Mucosa of stomach (tissue), 1 donor: ENCODE measurements around the gene MCF2L.

Experiments
- H3K27me3 ChIP-seq: one replicate; pipeline ENCODE4 v1.7.0; 2013; ENCODE audit warnings: mild to moderate bottlenecking, low read length; ENCODE audit not compliant: control insufficient read depth, insufficient read depth
- H3K36me3 ChIP-seq: one replicate; pipeline ENCODE4 v1.7.0; 2013; ENCODE audit warnings: low read length; ENCODE audit not compliant: control insufficient read depth, insufficient read depth
- H3K4me1 ChIP-seq: one replicate; pipeline ENCODE4 v1.7.0; 2013; ENCODE audit warnings: mild to moderate bottlenecking, low read length; ENCODE audit not compliant: control insufficient read depth, insufficient read depth
- H3K4me3 ChIP-seq: one replicate; pipeline ENCODE4 v1.7.0; 2013; ENCODE audit warnings: low read length
- H3K9ac ChIP-seq: one replicate; pipeline ENCODE4 v1.7.0; 2013; ENCODE audit warnings: mild to moderate bottlenecking, low read length, moderate library complexity
- H3K9me3 ChIP-seq: one replicate; pipeline ENCODE4 v1.7.0; 2013; ENCODE audit warnings: mild to moderate bottlenecking, low read length, moderate library complexity; ENCODE audit not compliant: control insufficient read depth
- donor health status: Pancreatic carcinoma.

The MCF2L gene

DNA sequence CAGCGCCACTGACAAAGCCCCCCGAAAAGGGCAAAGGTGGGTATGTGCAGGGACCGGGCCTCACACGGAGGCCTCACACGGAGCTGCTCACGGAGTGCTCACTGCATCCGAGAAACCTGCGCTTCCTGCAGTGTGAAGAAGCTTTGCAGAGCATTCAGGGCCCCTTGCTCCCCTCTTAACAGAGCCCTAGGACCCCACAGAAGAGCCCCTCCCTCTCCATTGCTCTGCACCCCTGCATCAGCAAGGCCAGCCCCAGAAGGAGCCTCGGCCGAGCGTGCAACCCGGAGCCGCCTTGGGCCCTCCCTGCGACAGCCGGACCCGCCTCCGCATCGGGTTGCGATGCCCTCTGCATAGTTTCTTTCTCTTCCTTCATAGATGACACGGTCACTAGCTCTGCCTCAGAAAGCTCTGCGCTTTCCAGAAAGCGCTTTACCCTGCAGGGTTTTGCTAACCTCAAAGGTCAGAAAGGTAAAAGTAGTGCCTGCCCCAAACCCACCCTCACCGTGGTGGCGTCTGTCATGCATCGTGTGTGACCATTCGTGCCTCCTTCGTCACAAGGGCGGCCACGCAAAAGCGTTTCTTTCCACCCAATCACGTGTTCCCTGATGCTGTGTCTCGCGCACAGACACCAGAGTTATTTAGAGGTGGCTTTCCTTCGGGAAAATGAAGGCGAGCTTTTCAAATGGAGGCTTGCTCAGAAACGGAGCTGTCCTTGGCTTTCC is 120.8 kb downstream of the MCF2L start:
- no peaks in the 10 kb centered on the region for H3K4me1 ChIP-seq
- no peak overlapping the region for H3K4me3 ChIP-seq
- H3K27me3 ChIP-seq, result no peaks in the 10 kb centered on the region
- no peaks in the 10 kb centered on the region for H3K36me3 ChIP-seq
- H3K9me3 ChIP-seq, result no peaks in the 10 kb centered on the region
- H3K9ac ChIP-seq, result no peak overlapping the region

DNA sequence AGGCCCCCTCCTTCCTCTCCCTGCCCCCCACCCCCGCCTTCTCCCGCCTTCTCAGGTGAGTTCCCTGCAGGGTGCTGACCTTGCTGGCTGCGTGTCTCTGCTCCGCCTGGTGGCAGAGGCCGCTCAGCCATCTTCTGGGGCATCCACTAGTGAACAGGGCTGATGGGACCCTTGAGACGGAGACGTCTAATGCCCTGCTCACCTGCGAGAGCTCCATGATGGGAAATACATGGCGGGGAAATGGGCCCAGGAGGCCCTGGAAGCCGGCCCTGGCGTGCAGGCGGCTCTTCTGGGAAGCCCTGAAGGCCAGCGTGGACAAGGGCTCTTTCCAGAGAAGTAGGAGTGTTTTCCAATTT is 121.4 kb downstream of the MCF2L start:
- no peaks in the 10 kb centered on the region for H3K27me3 ChIP-seq
- no peak overlapping the region for H3K4me3 ChIP-seq
- no peaks in the 10 kb centered on the region for H3K9me3 ChIP-seq
- H3K36me3 ChIP-seq, result no peaks in the 10 kb centered on the region
- H3K9ac ChIP-seq, result no peak overlapping the region
- H3K4me1 ChIP-seq, result no peaks in the 10 kb centered on the region

DNA sequence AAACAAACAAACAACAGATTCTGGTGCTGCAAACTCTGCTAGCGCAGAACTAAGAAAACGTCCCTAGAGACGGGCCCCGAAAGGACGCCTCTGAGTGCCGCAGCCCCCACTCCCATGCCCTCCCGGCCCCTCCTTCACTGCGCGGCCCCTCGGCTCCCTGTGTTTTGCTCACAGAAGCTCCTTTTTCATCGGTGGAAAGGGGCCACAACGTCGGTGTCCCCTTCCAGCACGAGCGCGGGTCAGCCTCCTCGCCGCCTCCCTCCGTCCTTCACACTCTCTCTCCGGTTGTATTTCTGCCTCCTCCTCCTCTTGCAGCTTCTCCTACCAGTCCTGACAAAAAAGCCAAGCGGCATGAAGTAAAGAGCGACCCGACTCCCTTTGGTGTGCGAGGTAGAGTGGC is 121.8 kb downstream of the MCF2L start:
- no peak overlapping the region for H3K4me3 ChIP-seq
- no peak overlapping the region for H3K9ac ChIP-seq
- no peaks in the 10 kb centered on the region for H3K36me3 ChIP-seq

DNA sequence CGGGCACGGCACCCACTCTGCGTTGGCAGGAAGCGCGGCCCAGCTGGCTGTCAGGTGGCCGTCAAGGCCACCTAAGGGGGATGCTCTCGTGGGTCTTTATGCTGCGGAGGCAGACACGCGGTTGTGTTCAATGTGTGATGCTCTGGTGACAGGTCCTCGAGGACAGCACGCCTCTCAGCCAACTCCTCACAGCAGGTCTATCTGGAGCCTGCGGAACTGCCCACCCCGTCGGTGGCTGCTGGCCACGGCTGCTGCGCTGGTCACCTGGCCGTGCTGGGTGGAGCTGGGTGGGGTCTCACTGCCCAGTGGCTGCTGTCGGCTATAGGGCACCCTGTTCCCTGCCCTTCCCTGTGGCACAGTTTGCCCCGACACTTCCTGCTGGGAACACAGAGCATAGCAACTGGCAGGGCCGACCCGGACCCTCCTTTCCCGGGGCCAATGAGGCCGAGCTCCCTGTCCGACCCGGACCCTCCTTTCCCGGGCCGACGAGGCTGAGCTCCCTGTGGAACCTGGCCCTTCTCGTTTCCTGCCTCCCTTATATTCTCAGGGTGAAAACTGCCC is 122.3 kb downstream of the MCF2L start:
- Histone ChIP-seq H3K4me3 (no peak overlapping the region), H3K9me3 (no peaks in the 10 kb centered on the region), H3K4me1 (no peaks in the 10 kb centered on the region), H3K27me3 (no peaks in the 10 kb centered on the region), H3K36me3 (no peaks in the 10 kb centered on the region), H3K9ac (no peak overlapping the region)

More for the DNA sequence above, 121.8 kb downstream of the MCF2L start:
- H3K9me3 ChIP-seq, result no peaks in the 10 kb centered on the region
- H3K4me1 ChIP-seq, result no peaks in the 10 kb centered on the region
- H3K27me3 ChIP-seq, result no peaks in the 10 kb centered on the region

DNA sequence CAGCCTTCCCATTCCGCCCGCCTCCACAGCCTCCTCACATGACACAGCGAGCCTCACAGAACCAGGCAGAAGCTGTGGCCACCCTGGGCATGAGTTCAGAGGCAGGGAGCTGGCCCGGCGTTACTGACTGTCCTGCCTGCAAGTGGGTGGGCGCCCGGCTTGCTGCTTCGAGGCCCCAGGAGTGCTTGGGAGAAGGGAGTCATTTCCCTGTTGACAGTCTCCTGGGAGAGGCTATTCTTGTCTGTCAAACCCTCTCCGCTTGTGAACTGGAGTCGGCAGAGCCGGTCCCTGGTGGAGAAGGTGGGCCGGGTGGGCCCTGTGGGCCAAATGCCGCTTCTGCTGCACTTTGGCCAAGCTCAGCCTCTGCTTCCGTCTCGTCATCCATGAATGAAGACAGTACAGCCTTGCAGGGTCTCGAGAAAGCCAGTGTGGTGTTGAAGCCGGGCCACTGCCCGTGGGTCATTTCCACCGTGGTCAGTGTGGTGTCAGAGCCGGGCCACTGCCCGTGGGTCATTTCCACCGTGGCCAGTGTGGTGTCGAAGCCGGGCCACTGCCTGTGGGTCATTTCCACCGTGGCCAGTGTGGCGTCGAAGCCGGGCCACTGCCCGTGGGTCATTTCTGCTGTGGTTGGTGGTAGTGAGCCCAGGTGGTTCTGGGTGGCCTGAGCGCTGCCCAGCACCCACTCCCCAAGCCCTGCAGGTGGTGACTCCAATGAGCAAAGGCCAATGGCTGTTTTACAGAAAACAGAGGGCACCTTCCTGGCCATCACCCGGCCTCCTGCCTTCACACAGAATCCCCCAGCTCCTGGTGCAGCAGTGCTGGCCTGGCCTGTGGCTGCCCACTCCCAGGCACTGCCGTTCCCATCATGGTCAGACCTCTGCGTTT is 123.1 kb downstream of the MCF2L start:
- no peak overlapping the region for H3K4me3 ChIP-seq
- H3K27me3 ChIP-seq, result no peaks in the 10 kb centered on the region
- H3K36me3 ChIP-seq, result no peaks in the 10 kb centered on the region
- H3K9me3 ChIP-seq, result no peaks in the 10 kb centered on the region
- no peaks in the 10 kb centered on the region for H3K4me1 ChIP-seq
- no peak overlapping the region for H3K9ac ChIP-seq

DNA sequence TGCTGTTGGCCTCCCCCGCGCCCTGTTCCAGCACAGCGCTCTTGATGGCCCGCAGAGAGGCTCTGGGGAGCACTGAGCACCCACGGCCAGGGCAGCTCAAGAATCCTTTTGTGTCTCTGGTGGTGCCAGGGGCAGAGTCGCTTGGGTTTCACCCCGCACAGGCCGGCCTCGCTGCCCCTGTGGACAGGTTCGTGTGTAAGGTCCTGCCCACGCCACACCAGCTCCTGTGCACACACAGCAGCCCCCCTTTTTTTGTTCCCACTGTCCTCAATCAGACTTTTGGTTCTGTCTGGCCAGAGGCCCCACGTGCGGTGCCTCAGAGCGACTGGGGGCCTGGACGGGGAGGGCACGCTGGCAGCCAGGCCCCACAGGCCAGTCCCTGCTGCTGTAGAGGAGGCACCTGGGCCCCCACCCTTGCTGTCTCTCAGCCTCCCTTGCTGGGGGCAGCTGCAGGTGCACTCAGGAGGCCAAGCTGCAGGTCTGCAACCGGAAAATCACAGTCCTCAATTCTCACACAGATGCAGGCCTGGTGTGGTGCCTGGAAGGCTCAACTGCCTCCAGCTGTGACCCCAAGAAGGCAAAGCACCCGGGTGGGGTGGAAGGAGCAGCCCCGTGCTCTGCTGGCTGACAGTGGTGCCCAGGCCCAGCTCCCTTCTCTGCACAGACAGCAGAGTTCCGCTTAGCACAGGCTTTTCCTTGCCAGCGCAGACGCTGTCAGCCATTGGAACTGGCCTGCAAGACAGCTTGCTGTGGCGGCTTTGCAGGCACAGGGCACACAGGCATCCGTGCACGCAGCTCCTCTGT is 124.0 kb downstream of the MCF2L start:
- Histone ChIP-seq H3K36me3 (no peaks in the 10 kb centered on the region), H3K4me3 (no peak overlapping the region), H3K4me1 (no peaks in the 10 kb centered on the region), H3K27me3 (no peaks in the 10 kb centered on the region), H3K9ac (no peak overlapping the region), H3K9me3 (no peaks in the 10 kb centered on the region)

DNA sequence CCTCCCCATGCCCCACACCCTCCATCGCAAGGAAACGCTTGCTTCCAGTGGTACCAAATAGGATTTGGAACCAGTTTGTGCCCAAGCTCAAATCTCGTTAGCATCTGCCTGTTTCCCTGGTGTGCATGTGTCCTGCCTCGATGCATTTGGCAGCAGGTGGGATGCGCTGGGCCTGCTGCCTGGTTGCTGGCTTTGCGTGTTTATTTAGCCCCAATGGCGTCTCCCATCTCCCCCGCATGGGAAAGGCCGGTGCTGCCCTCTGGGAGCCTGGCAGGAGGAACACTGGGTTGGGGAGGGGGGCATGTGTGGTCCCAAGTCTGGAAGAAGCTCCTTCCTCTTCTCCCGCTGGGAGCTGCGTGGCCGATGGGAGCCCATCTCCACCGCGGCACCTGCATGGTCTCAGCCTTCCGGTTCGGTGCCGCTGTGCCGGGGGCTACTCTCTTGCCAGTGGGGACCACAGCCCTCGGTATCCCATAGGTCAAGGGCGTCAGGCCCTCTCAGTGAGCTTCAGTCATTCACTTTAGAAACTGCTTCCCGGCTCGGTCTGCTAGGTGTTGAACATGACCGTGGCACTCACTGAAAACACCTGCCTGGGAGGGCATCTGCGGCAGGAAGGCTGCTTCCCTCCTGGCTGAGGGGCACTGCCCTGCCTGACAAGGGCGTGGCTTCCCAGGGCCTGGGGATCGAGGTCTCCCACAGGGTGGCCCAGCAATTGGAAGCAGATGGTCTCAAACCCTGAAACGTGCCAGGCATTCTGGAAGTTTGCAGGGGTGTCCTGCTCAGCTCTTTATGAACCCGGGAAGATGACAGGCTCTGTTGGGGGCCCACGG is 124.8 kb downstream of the MCF2L start:
- H3K4me3 ChIP-seq, result no peak overlapping the region
- no peaks in the 10 kb centered on the region for H3K36me3 ChIP-seq
- H3K9me3 ChIP-seq, result no peaks in the 10 kb centered on the region

DNA sequence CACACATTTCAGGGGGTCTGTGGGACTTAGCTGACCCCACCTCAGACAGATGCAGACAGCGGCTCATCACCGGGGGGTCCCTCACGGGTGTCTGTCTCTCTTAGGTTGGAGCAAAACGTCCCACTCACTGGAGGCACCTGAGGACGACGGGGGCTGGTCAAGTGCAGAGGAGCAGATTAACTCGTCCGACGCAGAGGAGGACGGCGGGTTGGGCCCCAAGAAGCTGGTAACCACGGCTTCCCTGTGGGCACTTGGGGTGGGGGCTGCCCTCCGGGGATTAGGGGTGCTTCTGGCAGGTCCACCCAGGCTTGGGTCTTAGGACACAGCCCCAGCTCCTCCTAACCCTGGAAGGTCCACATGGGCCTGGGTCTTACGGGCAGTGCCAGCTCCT is 125.4 kb downstream of the MCF2L start:
- Histone ChIP-seq H3K4me1 (no peaks in the 10 kb centered on the region), H3K9ac (no peak overlapping the region), H3K27me3 (no peaks in the 10 kb centered on the region), H3K4me3 (no peak overlapping the region), H3K9me3 (no peaks in the 10 kb centered on the region), H3K36me3 (no peaks in the 10 kb centered on the region)

More for the DNA sequence above, 124.8 kb downstream of the MCF2L start:
- Histone ChIP-seq H3K4me1 (no peaks in the 10 kb centered on the region), H3K27me3 (no peaks in the 10 kb centered on the region), H3K9ac (no peak overlapping the region)

DNA sequence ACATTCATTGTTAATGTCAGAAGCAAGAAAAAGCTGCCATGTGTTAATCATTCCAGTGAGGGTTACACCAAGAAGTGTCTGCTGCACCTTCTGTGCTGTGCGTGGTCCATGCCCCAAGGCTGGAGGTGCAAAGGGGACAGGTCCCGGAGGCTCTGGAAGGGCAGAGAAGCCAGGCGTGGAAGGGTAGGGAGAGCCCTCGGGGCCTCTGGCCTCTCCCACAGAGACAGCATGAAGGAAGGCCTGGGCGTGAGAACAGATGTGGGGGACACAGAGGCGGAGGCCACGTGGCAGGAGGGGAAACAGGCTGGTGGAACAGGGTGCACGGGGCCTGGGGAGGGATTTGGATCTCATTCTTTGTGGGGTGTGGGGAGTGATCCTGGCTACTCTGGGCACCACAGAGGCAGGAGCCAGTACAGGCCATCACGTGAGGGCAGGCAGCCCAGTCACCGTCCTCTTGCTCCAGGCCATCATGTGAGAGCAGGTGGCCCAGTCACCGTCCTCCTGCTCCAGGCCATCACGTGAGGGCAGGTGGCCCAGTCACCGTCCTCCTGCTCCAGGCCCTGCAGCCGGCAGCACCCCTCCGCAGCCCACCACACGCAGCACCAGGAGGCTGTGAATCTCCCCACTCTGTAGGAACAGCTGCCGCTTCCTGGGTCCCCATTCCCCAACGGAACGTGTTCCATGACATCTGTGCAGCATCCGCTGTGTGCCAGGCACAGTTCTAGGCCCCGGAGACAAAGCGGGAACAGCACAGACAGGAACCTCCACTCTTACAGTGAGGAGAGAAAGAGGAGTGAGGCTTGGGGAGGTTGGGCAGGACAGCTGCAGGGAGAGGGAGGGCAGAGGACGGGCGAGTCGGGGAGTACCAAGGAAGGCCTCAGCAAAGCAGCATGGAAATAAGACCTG is 126.4 kb downstream of the MCF2L start:
- H3K27me3 ChIP-seq, result no peaks in the 10 kb centered on the region
- no peaks in the 10 kb centered on the region for H3K4me1 ChIP-seq
- no peaks in the 10 kb centered on the region for H3K36me3 ChIP-seq
- no peak overlapping the region for H3K4me3 ChIP-seq
- H3K9ac ChIP-seq, result no peak overlapping the region
- H3K9me3 ChIP-seq, result no peaks in the 10 kb centered on the region

DNA sequence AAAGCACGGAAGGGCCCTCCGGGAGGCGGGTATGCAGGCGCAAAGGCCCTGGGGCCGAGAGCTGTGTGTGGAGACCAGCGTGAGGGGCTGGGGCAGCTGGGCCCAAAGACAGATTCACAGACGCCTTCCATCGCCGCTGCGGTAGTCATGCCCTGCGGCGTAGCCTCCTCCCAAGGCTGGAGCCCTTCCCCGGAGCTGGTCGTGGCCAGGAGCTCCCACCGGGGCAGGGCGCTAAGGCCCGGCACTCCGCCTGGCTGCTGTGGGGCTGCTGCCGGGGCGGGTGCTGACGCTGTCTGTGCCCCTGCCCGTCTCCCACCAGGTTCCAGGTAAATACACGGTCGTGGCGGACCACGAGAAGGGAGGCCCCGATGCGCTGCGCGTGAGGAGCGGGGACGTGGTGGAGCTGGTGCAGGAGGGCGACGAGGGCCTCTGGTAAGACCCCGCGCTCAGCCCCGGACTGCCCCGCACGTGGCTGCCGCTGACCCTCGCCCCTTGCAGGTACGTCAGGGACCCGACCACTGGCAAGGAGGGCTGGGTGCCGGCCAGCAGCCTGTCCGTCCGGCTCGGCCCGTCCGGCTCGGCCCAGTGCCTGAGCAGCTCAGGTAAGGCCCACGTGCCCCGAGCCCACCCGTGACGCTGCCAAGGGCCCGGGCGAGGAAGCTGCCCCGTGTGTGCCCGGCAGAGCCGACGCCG is 127.2 kb downstream of the MCF2L start:
- no peaks in the 10 kb centered on the region for H3K27me3 ChIP-seq
- no peak overlapping the region for H3K4me3 ChIP-seq
- no peak overlapping the region for H3K9ac ChIP-seq
- H3K9me3 ChIP-seq, result no peaks in the 10 kb centered on the region
- H3K36me3 ChIP-seq, result no peaks in the 10 kb centered on the region
- no peaks in the 10 kb centered on the region for H3K4me1 ChIP-seq
